Hepatocyte (in vitro differentiated cells): Measurements from ENCODE around the gene LPP.

ENCODE experiments used
- EZH2 ChIP-seq: fragments of 200-600 bp; sonication (generic); IDR thresholded peaks from 2 replicates; pipeline ENCODE4 v1.6.1; 2016; ENCODE audit warnings: antibody characterized with exemption, mild to moderate bottlenecking, borderline replicate concordance
- EZH2phosphoT487 ChIP-seq: fragments of 200-600 bp; sonication (generic); IDR thresholded peaks from one replicate; pipeline ENCODE4 v1.6.1; 2018; ENCODE audit warnings: antibody characterized with exemption, mild to moderate bottlenecking, low read depth, moderate library complexity; ENCODE audit not compliant: unreplicated experiment, severe bottlenecking
- TF ChIP-seq, protein P1 (sequence below): fragments of 200-600 bp; sonication (generic); IDR thresholded peaks from 2 replicates; pipeline ENCODE4 v1.5.1; 2016; ENCODE audit warnings: antibody characterized with exemption, mild to moderate bottlenecking; ENCODE audit not compliant: poor library complexity

DNA sequence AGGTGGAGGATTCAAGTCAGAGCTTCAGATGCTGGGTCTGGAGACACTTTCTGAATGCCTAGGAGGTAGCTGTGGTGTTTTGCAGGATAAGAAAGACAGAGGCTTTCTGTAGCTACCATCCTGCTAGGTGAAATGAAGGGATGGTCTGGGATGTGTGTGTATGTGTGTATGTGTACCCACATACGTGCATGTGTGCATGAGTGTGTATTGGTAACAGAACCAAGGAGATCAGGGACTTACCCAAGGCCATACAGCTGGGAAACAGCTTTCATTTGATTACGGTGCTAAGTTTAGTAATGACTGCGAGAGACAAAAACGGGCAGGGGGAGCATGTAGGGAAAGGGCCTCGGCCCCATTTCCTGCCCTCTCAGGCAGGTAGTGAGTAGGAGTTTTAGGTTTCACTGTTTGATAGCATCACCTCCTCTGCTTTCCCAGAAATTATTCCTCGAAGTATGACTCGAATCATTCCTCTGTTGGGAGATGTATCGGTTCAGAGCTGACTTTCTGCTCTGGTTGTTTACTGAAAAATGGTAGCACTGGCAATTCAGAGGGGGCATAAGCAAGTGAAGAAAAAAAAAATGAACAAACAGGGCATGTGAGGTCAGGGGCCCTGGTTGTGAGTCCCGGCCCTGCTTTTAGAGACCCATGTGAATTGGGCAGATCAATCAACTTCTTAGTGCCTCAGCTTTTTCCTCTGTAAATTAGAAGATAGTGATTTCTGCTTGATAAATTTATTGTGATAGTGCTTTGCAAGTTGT, 130.7 kb downstream of the LPP start:
- TF ChIP-seq, protein P1, sequence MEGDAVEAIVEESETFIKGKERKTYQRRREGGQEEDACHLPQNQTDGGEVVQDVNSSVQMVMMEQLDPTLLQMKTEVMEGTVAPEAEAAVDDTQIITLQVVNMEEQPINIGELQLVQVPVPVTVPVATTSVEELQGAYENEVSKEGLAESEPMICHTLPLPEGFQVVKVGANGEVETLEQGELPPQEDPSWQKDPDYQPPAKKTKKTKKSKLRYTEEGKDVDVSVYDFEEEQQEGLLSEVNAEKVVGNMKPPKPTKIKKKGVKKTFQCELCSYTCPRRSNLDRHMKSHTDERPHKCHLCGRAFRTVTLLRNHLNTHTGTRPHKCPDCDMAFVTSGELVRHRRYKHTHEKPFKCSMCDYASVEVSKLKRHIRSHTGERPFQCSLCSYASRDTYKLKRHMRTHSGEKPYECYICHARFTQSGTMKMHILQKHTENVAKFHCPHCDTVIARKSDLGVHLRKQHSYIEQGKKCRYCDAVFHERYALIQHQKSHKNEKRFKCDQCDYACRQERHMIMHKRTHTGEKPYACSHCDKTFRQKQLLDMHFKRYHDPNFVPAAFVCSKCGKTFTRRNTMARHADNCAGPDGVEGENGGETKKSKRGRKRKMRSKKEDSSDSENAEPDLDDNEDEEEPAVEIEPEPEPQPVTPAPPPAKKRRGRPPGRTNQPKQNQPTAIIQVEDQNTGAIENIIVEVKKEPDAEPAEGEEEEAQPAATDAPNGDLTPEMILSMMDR = no peak
- no peak for TF ChIP-seq EZH2phosphoT487
- TF ChIP-seq EZH2 = no peak
